GM19025 (cell line): ENCODE measurements around the gene ZBTB16.

Experiments
- ATAC-seq: cut with Tn5 transposase; IDR thresholded peaks from one replicate; pipeline ENCODE4 v1.9.1; 2021; ENCODE audit warnings: mild to moderate bottlenecking, low read depth, moderate library complexity; ENCODE audit not compliant: unreplicated experiment

Gene ZBTB16

GRCh38 chr11:114265122-114265878 lies 205.8 kb downstream of the ZBTB16 start:
- ATAC-seq: no peak

- no peak for ATAC-seq
Observed at GRCh38 chr11:114269498-114269897, 210.0 kb downstream of the ZBTB16 start.

- no peak for ATAC-seq
Observed at GRCh38 chr11:114270531-114271270, 211.2 kb downstream of the ZBTB16 start.

- ATAC-seq: no peak
Observed at GRCh38 chr11:114271316-114271715, 211.8 kb downstream of the ZBTB16 start.

- ATAC-seq: no peak
Observed at GRCh38 chr11:114272311-114272710, 212.8 kb downstream of the ZBTB16 start.

GRCh38 chr11:114273071-114273470 lies 213.6 kb downstream of the ZBTB16 start:
- no peak for ATAC-seq

- ATAC-seq: no peak
Observed at GRCh38 chr11:114273890-114274635, 214.6 kb downstream of the ZBTB16 start.

- ATAC-seq: no peak
Observed at GRCh38 chr11:114274637-114275036, 215.1 kb downstream of the ZBTB16 start.

- ATAC-seq: no peak
Observed at GRCh38 chr11:114275280-114275679, 215.8 kb downstream of the ZBTB16 start.

GRCh38 chr11:114276077-114276476 lies 216.6 kb downstream of the ZBTB16 start:
- ATAC-seq: no peak

GRCh38 chr11:114277637-114278341 lies 218.3 kb downstream of the ZBTB16 start:
- ATAC-seq: no peak

GRCh38 chr11:114278342-114279065 lies 219.0 kb downstream of the ZBTB16 start:
- no peak for ATAC-seq

GRCh38 chr11:114279792-114280546 lies 220.5 kb downstream of the ZBTB16 start:
- ATAC-seq: no peak

- no peak for ATAC-seq
Observed at GRCh38 chr11:114280696-114281095, 221.2 kb downstream of the ZBTB16 start.

- no peak for ATAC-seq
Observed at GRCh38 chr11:114281388-114281956, 222.0 kb downstream of the ZBTB16 start.

- no peak for ATAC-seq
Observed at GRCh38 chr11:114282488-114282887, 223.0 kb downstream of the ZBTB16 start.

- ATAC-seq: no peak
Observed at GRCh38 chr11:114283422-114283821, 223.9 kb downstream of the ZBTB16 start.

- ATAC-seq: no peak
Observed at GRCh38 chr11:114284021-114284420, 224.5 kb downstream of the ZBTB16 start.

- no peak for ATAC-seq
Observed at GRCh38 chr11:114284914-114285313, 225.4 kb downstream of the ZBTB16 start.
